Measurements from ENCODE around the gene RMI2.

GRCh38 chr16:11325404-11326083 lies 19.7 kb upstream of the RMI2 start:
- TF ChIP-seq TAF1 (IDR thresholded peaks at IDR 0.05; ENCODE audit: borderline replicate concordance, low read depth, low read length) = no peak
- TF ChIP-seq POLR2A (IDR thresholded peaks at IDR 0.05; ENCODE audit: low read depth, low read length) = no peak
- TF ChIP-seq POLR2AphosphoS5 (IDR thresholded peaks at IDR 0.05; ENCODE audit: low read depth, low read length) = no peak

All from GM12892 (cell line).